Glomerular visceral epithelial cell (primary cell): ENCODE data around the gene MX1.

Experiments used
- DNase-seq: peaks from one replicate; pipeline ENCODE4 v3.0.0-alpha.2; 2016; ENCODE audit errors: extremely low spot score

The MX1 gene

GRCh38 chr21:41425954-41426675 lies at the start of gene MX1:
TSS of gene MX1 (plus strand) at chr21:41426239. CDS start at chr21:41432071, 5,832 bp downstream.
- peak; percentile 54 for DNase-seq

- no peak for DNase-seq
These were observed 48.3 kb upstream of the MX1 start for GRCh38 chr21:41377715-41378114.

- DNase-seq = no peak
These were observed 47.2 kb upstream of the MX1 start for GRCh38 chr21:41378849-41379248.

GRCh38 chr21:41379901-41380300 lies 46.1 kb upstream of the MX1 start:
- no peak for DNase-seq

- DNase-seq = no peak
These were observed 44.3 kb upstream of the MX1 start for GRCh38 chr21:41381731-41382130.

- no peak for DNase-seq
These were observed 38.8 kb upstream of the MX1 start for GRCh38 chr21:41387042-41387819.

- no peak for DNase-seq
These were observed 38.2 kb upstream of the MX1 start for GRCh38 chr21:41387824-41388223.

GRCh38 chr21:41388259-41388658 lies 37.8 kb upstream of the MX1 start:
- DNase-seq = no peak

- no peak for DNase-seq
These were observed 35.9 kb upstream of the MX1 start for GRCh38 chr21:41390043-41390639.

GRCh38 chr21:41393876-41394465 lies 32.1 kb upstream of the MX1 start:
- no peak for DNase-seq

- no peak for DNase-seq
These were observed 29.4 kb upstream of the MX1 start for GRCh38 chr21:41396558-41397075.

- DNase-seq = peak; percentile 4
These were observed 28.6 kb upstream of the MX1 start for GRCh38 chr21:41397471-41397891.

- no peak for DNase-seq
These were observed 27.8 kb upstream of the MX1 start for GRCh38 chr21:41398251-41398650.

- no peak for DNase-seq
These were observed 27.2 kb upstream of the MX1 start for GRCh38 chr21:41398831-41399230.

GRCh38 chr21:41399246-41399800 lies 26.7 kb upstream of the MX1 start:
- DNase-seq = no peak

- DNase-seq = no peak
These were observed 23.8 kb upstream of the MX1 start for GRCh38 chr21:41402231-41402630.

- no peak for DNase-seq
These were observed 23.2 kb upstream of the MX1 start for GRCh38 chr21:41402796-41403195.

- DNase-seq = no peak
These were observed 22.7 kb upstream of the MX1 start for GRCh38 chr21:41403331-41403730.

- DNase-seq = no peak
These were observed 22.1 kb upstream of the MX1 start for GRCh38 chr21:41403966-41404365.

GRCh38 chr21:41405321-41405720 lies 20.7 kb upstream of the MX1 start:
- no peak for DNase-seq

- DNase-seq = no peak
These were observed 19.7 kb upstream of the MX1 start for GRCh38 chr21:41406340-41406739.
